Fibroblast of the conjunctiva (primary cell): ENCODE results near the gene AHRR.

Experiments used
- DNase-seq: peaks from one replicate; pipeline ENCODE4 v3.0.0-alpha.2; 2010; ENCODE audit warnings: low read depth

The AHRR gene

GRCh38 chr5:429453-430188 is 108.1 kb downstream of the AHRR start:
- DNase-seq: peak; percentile 12

- DNase-seq: no peak
Observed at GRCh38 chr5:430214-430925, 108.9 kb downstream of the AHRR start.

- no peak for DNase-seq
Observed at GRCh38 chr5:431001-431710, 109.6 kb downstream of the AHRR start.

- DNase-seq: no peak
Observed at GRCh38 chr5:431711-432050, 110.2 kb downstream of the AHRR start.

- DNase-seq: no peak
Observed at GRCh38 chr5:432201-432927, 110.8 kb downstream of the AHRR start.

DNA sequence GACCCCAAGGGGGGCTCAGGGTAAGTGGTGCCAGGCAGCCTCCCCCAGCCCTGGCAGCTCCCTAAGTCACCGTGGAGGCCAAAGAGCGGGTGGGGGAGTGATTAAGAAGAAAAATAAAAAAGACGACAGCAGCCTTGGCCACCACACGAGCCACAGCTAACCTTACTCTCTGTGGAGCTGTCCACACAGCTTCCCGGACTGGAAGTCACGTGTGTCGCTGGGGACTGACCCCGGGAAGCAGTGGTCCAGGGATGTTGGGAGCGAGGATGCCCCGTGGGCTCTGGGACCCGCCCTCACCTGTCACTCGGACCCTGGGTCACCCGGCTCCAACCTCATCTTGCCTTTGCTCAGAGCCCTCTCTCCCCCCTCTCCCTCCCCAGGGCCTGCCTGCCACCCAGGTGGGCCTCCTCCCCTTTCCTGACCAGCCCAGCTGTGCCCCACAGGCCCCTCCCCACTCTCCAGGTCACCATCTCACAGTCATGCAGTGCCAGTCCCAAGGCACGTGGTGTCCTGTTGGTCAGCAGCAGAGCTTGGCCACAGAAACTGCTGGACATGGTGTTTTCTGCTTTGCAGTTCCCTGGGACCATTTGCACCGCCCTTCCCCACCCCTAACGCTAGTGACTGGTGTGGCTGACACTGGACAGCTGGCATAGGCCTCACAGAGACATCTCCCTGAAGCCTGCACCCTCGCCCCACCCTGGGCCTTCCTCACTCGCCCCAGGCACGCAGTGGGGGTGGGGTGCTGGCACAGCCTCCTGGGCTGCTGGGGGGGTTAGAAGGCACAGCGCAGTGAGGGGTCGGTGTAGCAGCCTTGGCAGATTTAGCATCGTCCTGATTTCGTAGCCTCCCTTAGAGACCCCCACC is 111.6 kb downstream of the AHRR start:
- DNase-seq: no peak

GRCh38 chr5:433836-434235 is 112.3 kb downstream of the AHRR start:
- no peak for DNase-seq

DNA sequence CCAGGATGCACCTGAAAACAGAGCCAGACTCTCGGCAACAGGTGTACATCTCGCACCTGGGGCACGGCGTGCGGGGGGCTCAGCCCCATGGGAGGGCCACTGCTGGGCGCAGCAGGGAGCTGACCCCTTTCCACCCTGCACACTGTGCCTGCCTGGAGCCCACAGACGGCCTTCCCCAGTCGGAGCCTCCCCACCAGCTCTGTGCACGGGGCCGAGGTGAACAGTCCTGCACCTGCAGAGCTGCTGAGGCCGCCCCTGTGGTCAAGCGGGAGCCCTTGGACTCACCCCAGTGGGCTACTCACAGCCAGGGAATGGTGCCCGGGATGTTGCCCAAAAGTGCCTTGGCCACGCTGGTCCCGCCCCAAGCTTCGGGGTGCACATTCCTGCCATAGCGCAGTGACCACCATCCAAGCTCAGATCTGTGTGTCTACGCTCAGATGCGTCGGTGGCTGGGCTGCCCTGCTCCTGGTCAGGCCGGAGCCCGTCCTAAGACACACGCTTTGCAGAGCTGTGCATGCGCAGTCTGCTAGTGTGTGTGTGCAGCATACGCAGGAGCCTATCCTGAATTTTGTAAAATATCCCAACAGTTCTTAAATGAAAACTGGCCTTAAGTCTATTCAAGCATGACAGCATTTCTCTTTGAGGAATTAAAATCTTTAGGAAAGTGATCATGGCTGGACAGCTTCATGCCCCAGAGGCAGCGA is 113.1 kb downstream of the AHRR start:
- DNase-seq: no peak

DNA sequence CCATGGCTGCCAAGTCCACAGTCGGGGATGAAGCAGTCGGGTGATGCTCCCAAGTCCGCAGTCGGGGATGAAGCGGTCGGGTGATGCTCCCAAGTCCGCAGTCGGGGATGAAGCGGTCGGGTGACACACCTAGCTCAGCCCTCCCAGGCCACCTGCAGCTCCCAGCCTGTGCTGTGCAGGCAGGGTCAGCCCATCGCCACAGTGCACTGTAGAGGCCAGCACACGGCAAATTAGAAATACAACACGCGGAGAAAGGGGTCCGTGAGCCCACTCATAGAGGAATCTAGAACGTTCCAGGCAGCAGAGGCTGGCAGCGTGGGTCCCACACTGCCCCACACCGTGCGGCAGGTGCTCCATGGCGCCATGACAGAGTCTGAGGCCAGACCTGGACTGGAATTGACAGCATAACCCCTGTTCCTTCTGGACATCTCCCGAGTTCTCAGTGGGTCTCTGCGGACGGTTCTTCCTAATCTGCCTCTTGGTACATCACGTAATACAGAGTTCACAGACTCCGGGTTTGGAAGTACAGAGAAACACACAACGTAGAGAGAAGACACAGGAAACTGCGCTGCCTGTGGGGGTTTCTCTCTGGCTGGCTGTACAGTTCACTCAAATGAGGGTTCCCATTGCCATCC is 113.8 kb downstream of the AHRR start:
- DNase-seq: no peak

GRCh38 chr5:435961-436640 is 114.6 kb downstream of the AHRR start:
- DNase-seq: no peak

- DNase-seq: no peak
Observed at GRCh38 chr5:436641-436975, 115.1 kb downstream of the AHRR start.

DNA sequence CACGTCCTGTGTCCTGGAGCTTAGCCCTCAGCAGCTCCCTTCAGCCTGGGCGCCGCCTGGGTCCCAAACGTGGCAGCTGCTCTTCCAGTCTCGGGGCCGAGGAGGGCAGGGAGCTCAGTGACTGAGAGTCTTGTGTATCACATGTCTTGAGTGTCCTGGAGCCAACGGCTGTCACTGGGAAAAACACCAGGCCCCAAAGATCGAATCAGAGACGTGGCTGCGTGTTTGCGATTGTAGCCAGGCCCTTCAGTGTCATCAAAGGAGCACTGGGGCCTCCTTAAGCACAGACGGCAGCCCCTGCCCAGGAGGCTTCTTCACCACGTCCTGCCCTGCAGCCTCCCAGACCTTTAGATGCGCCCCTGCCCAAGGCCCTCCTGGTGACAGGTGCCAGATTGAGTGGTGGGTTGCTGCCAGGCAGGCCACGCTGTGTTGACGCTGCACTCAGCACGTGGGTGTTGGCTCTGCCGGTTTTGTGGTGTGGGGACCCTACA is 115.8 kb downstream of the AHRR start:
- DNase-seq: no peak

GRCh38 chr5:438481-438981 is 117.0 kb downstream of the AHRR start:
- no peak for DNase-seq

DNA sequence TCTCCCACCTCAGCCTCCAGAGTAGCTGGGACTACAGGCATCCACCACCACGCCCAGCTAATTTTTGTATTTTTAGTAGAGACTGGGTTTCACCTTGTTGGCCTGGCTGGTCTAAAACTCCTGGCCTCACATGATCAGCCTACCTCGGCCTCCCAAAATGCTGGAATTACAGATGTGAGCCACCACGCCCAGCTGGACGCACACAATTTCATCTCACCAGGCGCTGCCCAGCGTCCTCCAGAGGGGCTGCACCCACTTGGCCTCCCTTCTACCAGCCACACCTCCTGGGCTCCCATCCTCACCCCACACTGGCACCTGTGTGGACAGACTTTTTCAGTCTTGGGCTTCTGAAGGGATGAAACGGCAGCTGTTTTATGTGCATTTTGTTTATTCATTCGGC is 117.7 kb downstream of the AHRR start:
- no peak for DNase-seq

- no peak for DNase-seq
Observed at GRCh38 chr5:439636-440035, 118.1 kb downstream of the AHRR start.

DNA sequence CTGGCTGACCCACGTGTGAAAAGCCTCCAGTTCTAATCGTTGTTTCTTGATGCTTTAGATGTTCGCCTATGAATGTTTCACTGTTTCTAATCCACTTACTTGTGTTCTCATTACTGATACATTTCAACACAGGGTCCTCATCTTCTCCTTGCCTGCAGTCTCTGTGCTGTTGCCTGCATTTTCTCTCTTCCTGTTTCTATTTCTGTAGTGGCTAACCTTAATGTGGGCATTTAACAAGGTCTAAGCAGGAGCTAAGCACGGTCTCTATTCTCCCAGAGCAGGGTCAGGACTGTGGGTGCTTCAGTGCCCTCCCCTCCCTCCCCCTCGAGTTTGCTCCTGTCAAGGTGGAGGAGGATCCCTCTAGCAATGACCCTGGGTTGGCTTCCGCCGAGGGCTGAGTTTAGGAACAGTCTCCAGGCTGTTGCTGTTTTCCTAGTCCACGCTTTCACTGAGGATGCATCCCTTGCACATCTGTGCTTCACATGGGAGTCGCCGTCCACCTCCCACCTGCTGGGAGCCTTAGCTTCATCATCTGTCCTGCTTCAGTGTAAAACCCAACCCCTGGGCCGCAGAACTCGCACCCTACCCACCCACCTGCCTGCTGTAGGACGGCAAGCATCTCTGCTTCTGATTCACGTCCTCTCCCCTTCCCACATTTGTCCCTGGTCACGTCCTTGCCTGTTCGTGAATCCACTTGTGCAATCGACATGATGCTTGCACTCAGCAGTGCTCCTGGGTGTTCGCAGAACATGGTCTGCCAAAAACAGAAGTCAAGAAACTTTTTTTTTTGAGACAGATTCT is 119.1 kb downstream of the AHRR start:
- no peak for DNase-seq

- DNase-seq: no peak
Observed at GRCh38 chr5:441996-442334, 120.5 kb downstream of the AHRR start.

DNA sequence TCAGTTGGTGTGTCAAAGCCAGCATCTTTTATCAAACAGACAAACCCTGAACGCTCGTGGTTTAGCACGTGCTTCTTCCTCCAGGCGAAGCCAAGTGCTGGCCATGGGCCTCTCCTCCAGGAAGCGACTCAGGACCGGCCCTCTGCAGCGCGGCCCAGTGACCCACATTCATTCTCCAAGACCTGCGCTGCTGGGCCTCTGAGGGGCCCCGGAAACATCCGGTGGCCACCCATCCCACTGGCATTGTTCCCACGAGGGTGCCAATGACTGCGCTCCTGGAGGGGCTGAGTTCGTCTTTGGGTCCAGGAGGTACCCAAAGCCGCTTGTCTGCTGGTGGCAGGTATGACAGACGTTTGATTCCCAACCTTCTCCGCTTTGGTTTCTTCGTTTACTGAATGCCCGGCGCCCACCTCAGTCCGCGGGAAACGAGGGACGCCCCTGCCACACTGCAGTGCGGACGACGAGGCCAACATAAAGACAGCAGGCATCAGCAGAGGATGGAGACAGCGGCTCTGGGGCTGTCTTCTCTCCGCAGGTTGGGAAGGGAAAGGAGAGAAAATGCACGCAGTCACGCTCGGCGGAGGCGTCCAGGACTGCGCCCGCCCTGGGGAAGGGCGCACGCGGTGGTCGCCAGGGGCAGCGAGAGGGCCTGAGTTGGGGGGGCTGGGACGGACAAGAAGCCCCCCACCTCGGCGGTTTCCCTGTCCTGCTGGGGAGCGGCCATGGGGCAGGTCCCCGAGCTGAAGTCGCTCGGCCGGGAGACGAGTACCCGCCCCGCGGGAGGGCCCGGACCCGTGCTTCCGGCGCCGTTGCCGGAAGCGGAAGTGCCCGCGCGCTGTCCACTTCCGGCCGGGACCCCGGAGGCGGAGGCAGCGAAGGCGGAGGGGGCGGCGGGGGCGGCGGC is 121.1 kb downstream of the AHRR start, which contains the start of gene EXOC3:
Gene EXOC3, plus strand, starts transcription at position 842 of the 904 bp plus-strand sequence. CDS start 3,030 bp downstream, outside the sequence.
- no peak for DNase-seq
